H1 (cell line): Measurements from ENCODE around the gene DENND2A. TPM values are rescaled to one million over a fixed set of nuclear protein-coding genes. Genes with fewer than 3 reads are reported as not detected.

ENCODE experiments used
- CTCF ChIA-PET: fragments of 300-600 bp; sonication (Branson Sonifier 250); formaldehyde crosslinking; loops from one replicate; lab custom pipeline; 2021; ENCODE audit not compliant: partially characterized antibody; lab: Charles Lee
- POLR2A ChIA-PET: fragments of 300-600 bp; sonication (Branson Sonifier 250); formaldehyde crosslinking; loops from one replicate; lab custom pipeline; 2021; ENCODE audit warnings: inconsistent platforms; ENCODE audit not compliant: partially characterized antibody; lab: Charles Lee
- DNase-seq, 2 experiments: peaks; one replicate each; pipeline versions ENCODE4 v3.0.0 to v3.0.0-alpha.2; 2010 to 2022; ENCODE audit warnings: low spot score in 2 of 2, low read depth in 1 of 2, mixed read lengths in 1 of 2
- FAIRE-seq: peaks from 2 replicates; lab custom pipeline; 2011; peaks lifted over from hg19 to GRCh38; lab: Jason Lieb, UNC
- H2AFZ ChIP-seq: 2 replicates; pipeline ENCODE4 v1.8.1; 2012; ENCODE audit warnings: low read length, inconsistent platforms
- H2AK5ac ChIP-seq: 2 replicates; pipeline ENCODE4 v1.6.1; 2013; ENCODE audit warnings: low read depth, low read length
- H2BK120ac ChIP-seq: replicated peaks from 2 replicates; pipeline ENCODE3; 2013; ENCODE audit warnings: low read depth, low read length, inconsistent platforms
- H2BK12ac ChIP-seq: 2 replicates; pipeline ENCODE4 v1.6.1; 2013; ENCODE audit warnings: low read depth, low read length
- H2BK15ac ChIP-seq: 2 replicates; pipeline ENCODE4 v1.6.1; 2013; ENCODE audit warnings: low read length
- H2BK20ac ChIP-seq: 2 replicates; pipeline ENCODE4 v1.6.1; 2013; ENCODE audit warnings: low read length
- H2BK5ac ChIP-seq: 2 replicates; pipeline ENCODE4 v1.6.1; 2013; ENCODE audit warnings: low read depth, low read length
- H3K14ac ChIP-seq: 2 replicates; pipeline ENCODE4 v1.6.1; 2013; ENCODE audit warnings: inconsistent platforms; ENCODE audit not compliant: insufficient read length
- H3K18ac ChIP-seq: 2 replicates; pipeline ENCODE4 v1.6.1; 2013; ENCODE audit warnings: low read length; ENCODE audit errors: extremely low read depth
- H3K23ac ChIP-seq: 2 replicates; pipeline ENCODE4 v1.6.1; 2013; ENCODE audit warnings: inconsistent platforms; ENCODE audit not compliant: insufficient read length
- H3K23me2 ChIP-seq: 2 replicates; pipeline ENCODE4 v1.6.1; 2013; ENCODE audit warnings: low read depth, low read length
- H3K27ac ChIP-seq: 2 replicates; pipeline ENCODE4 v1.6.1; 2011; ENCODE audit warnings: low read depth, low read length, inconsistent platforms
- H3K27me3 ChIP-seq, 4 experiments: replicated peaks in 1 of 4; 1 replicate in 1 of 4; 2 replicates in 3 of 4; pipeline versions ENCODE4 v1.6.1 to v1.8.1; 2011 to 2013; ENCODE audit warnings: low read length in 3 of 4, mild to moderate bottlenecking in 3 of 4, inconsistent platforms in 2 of 4, mixed read lengths in 2 of 4, moderate library complexity in 1 of 4; ENCODE audit not compliant: control insufficient read depth in 3 of 4, insufficient read depth in 3 of 4; ENCODE audit errors: extremely low read depth in 1 of 4
- H3K36me3 ChIP-seq, 4 experiments: 2 replicates each; pipeline versions ENCODE4 v1.6.1 to v1.8.1; 2011 to 2013; ENCODE audit warnings: mild to moderate bottlenecking in 4 of 4, low read length in 3 of 4, moderate library complexity in 2 of 4, control low read depth in 1 of 4, inconsistent platforms in 1 of 4; ENCODE audit not compliant: insufficient read depth in 4 of 4, control insufficient read depth in 2 of 4
- H3K4ac ChIP-seq: replicated peaks from 2 replicates; pipeline ENCODE3; 2013; ENCODE audit warnings: low read length, low read depth, mixed read lengths, inconsistent platforms; ENCODE audit not compliant: insufficient read length
- H3K4me1 ChIP-seq, 4 experiments: replicated peaks in 1 of 4; 1 replicate in 1 of 4; 2 replicates in 3 of 4; pipeline versions ENCODE4 v1.6.1 to v1.8.1; 2011 to 2013; ENCODE audit warnings: low read length in 3 of 4, inconsistent platforms in 2 of 4, mixed read lengths in 1 of 4; ENCODE audit not compliant: insufficient read depth in 4 of 4, control insufficient read depth in 3 of 4
- H3K4me2 ChIP-seq, 2 experiments: 2 replicates each; pipeline versions ENCODE4 v1.6.1 to v1.8.1; 2011 to 2013; ENCODE audit warnings: low read depth in 2 of 2, low read length in 2 of 2, control low read depth in 1 of 2, inconsistent platforms in 1 of 2, mild to moderate bottlenecking in 1 of 2; ENCODE audit not compliant: insufficient read depth in 1 of 2
- H3K4me3 ChIP-seq, 4 experiments: fragments of 200-600, 300-600 bp in 1 of 4; sonication (generic), shearing (Covaris generic), sonication (Bioruptor Twin) in 1 of 4; 2 replicates each; pipeline versions ENCODE4 v1.5.1 to v1.8.1; 2011 to 2016; ENCODE audit warnings: low read length in 4 of 4, low read depth in 3 of 4, control low read depth in 2 of 4, inconsistent platforms in 2 of 4, mild to moderate bottlenecking in 2 of 4, mixed read lengths in 1 of 4, moderate library complexity in 1 of 4; ENCODE audit not compliant: insufficient read depth in 2 of 4; ENCODE audit errors: extremely low read depth in 1 of 4
- H3K56ac ChIP-seq: replicated peaks from 2 replicates; pipeline ENCODE3; 2013; ENCODE audit warnings: low read depth, mild to moderate bottlenecking, mixed read lengths, low read length, inconsistent platforms; ENCODE audit not compliant: insufficient read length
- H3K79me1 ChIP-seq: 2 replicates; pipeline ENCODE4 v1.6.1; 2013; ENCODE audit warnings: low read depth, low read length, control low read depth
- H3K79me2 ChIP-seq, 2 experiments: 2 replicates each; pipeline versions ENCODE4 v1.6.1 to v1.8.1; 2012 to 2013; ENCODE audit warnings: low read length in 2 of 2, mild to moderate bottlenecking in 2 of 2, inconsistent platforms in 1 of 2; ENCODE audit not compliant: insufficient read depth in 2 of 2, control insufficient read depth in 1 of 2
- H3K9ac ChIP-seq, 4 experiments: replicated peaks in 1 of 4; 1 replicate in 1 of 4; 2 replicates in 3 of 4; pipeline versions ENCODE4 v1.6.1 to v1.8.1; 2011 to 2013; ENCODE audit warnings: low read depth in 3 of 4, low read length in 3 of 4, control low read depth in 2 of 4, mild to moderate bottlenecking in 2 of 4, moderate library complexity in 2 of 4, inconsistent platforms in 1 of 4; ENCODE audit errors: extremely low read depth in 1 of 4
- H3K9me3 ChIP-seq, 2 experiments: 2 replicates each; pipeline versions ENCODE4 v1.6.1 to v1.8.1; 2012 to 2013; ENCODE audit warnings: mild to moderate bottlenecking in 2 of 2, moderate library complexity in 2 of 2, control low read depth in 1 of 2, inconsistent platforms in 1 of 2, low read depth in 1 of 2, low read length in 1 of 2, mixed read lengths in 1 of 2; ENCODE audit not compliant: insufficient read depth in 2 of 2
- H4K20me1 ChIP-seq, 2 experiments: replicated peaks in 1 of 2; 2 replicates each; pipeline versions ENCODE3 to v1.8.1; 2011 to 2013; ENCODE audit warnings: inconsistent platforms in 2 of 2, low read length in 2 of 2, mild to moderate bottlenecking in 1 of 2; ENCODE audit not compliant: insufficient read depth in 2 of 2, control insufficient read depth in 1 of 2
- H4K5ac ChIP-seq: 2 replicates; pipeline ENCODE4 v1.6.1; 2013; ENCODE audit warnings: low read length, low read depth, mixed read lengths, inconsistent platforms; ENCODE audit not compliant: insufficient read length
- H4K8ac ChIP-seq: 2 replicates; pipeline ENCODE4 v1.8.0; 2013; ENCODE audit warnings: mild to moderate bottlenecking, moderate library complexity, low read length, inconsistent platforms; ENCODE audit not compliant: insufficient read depth; ENCODE audit errors: extremely low read depth
- H4K91ac ChIP-seq: replicated peaks from 2 replicates; pipeline ENCODE3; 2013; ENCODE audit warnings: low read length, mixed read lengths, inconsistent platforms; ENCODE audit not compliant: insufficient read length
- WGBS, 2 experiments: shearing (Covaris generic) in 1 of 2; methylation state at CpG; one replicate each; pipeline versions ENCODE4 v1.1.6 to v1.1.7; 2013 to 2015; ENCODE audit warnings: low lambda C conversion rate in 2 of 2, mixed read lengths in 2 of 2, inconsistent platforms in 1 of 2, low coverage in 1 of 2, missing lambda C conversion rate in 1 of 2; ENCODE audit not compliant: insufficient replicate concordance in 2 of 2, insufficient coverage in 1 of 2, insufficient read length in 1 of 2; ENCODE audit errors: extremely low coverage in 1 of 2, missing lambda C conversion rate in 1 of 2; 5-methylcytosine and 5-hydroxymethylcytosine counted together
- polyA plus RNA-seq, 7 experiments: library from polyadenylated mRNA; depleted of rRNA in 3 of 7; stranded (reverse) in 5 of 7; unstranded in 2 of 7; fragments of >200 nt in 5 of 7; fragments of 200-250 nt in 2 of 7; gene quantifications; 1 replicate in 5 of 7; 2 replicates in 1 of 7; 4 replicates in 1 of 7; pipeline versions ENCODE4 v1.2.1 to v1.2.3, GENCODE V29; 2011 to 2013; ENCODE audit warnings: missing spikeins in 2 of 7, mixed read lengths in 2 of 7
- total RNA-seq: library from RNA; stranded (reverse); fragmentation: NEBNext Ultra II Directional; extraction: Animal tissue kit (Norgen Biotek cat#: 25700); gene quantifications from 2 replicates; pipeline ENCODE4 v1.2.1, GENCODE V29; 2021

DENND2A gene
- total and polyA plus RNA-seq, 2 of the 8 experiments (the other 6 are each of a cell fraction or from before 2014, with no cell fraction given), result 5.0 to 13.0 TPM

GRCh38 chr7:140677496-140677895 is 36.9 kb upstream of the DENND2A start:
- Histone ChIP-seq H3K4me3 (no peak overlapping the region), H3K4me1 (no peaks in the 10 kb centered on the region; a peak in 3 of 7 replicates), H3K23me2 (peaks cover 5% of the 10 kb centered on the region; the same call in 1 of the 2 replicates), H3K23ac (no peak overlapping the region), H2BK20ac (no peak overlapping the region), H2AFZ (no peak overlapping the region), H3K14ac (no peak overlapping the region), H3K27ac (no peak overlapping the region), H2BK15ac (no peak overlapping the region), H3K79me2 (no peaks in the 10 kb centered on the region), H3K4ac (no peak overlapping the region), H2BK5ac (no peak overlapping the region), H2AK5ac (no peak overlapping the region), H2BK12ac (no peak overlapping the region), H3K9me3 (no peaks in the 10 kb centered on the region), H3K9ac (no peak overlapping the region), H3K56ac (no peak overlapping the region), H4K20me1 (no peaks in the 10 kb centered on the region), H2BK120ac (no peak overlapping the region), H3K18ac (no peak overlapping the region), H3K36me3 (no peaks in the 10 kb centered on the region), H4K5ac (no peak overlapping the region), H3K79me1 (no peaks in the 10 kb centered on the region), H3K4me2 (no peak overlapping the region), H4K91ac (no peak overlapping the region), H4K8ac (no peak overlapping the region), H3K27me3 (peaks cover 0 to 8% (median 2%) of the 10 kb centered on the region in 4 experiments; a peak in 3 of 7 replicates)
- 91% methylated on average over 3 of the region's 3 CpGs; no CpG with 5 or more reads in 1 of the 2 experiments for WGBS, 2 experiments
- FAIRE-seq (no peak), DNase-seq (no peak)
- CTCF ChIA-PET, result interaction anchor here (0.9 to 4.5 kb wide), 4 partner anchors 8 to 332 kb away, joined by 3 to 38 read pairs (median 13); no protein-coding TSS in a partner anchor
- POLR2A ChIA-PET, result no interaction called here
